HCT116 (cell line): ENCODE measurements around the gene BOD1. TPM values are rescaled to one million over a fixed set of nuclear protein-coding genes. Genes with fewer than 3 reads are reported as not detected.

ENCODE experiments used
- ATAC-seq: fragments of 200-7000 bp; cut with Tn5 transposase; 2 replicates; pipeline ENCODE4 v1.9.1; 2020; ENCODE audit warnings: mild to moderate bottlenecking, moderate library complexity
- BruUV-seq: library from RNA; stranded (reverse); fragments of 400-500 nt; replicated peaks from 2 replicates; lab custom pipeline; 2021; lab: Mats Ljungman, UMichigan
- CTCF ChIA-PET: fragments of 300-600 bp; sonication (Branson Sonifier 250); formaldehyde crosslinking; loops from one replicate; lab custom pipeline; 2021; ENCODE audit warnings: antibody characterized with exemption; lab: Charles Lee
- POLR2A ChIA-PET: fragments of 300-600, 350-600 bp; sonication (Branson Sonifier 250); formaldehyde crosslinking; loops from one replicate; lab custom pipeline; 2021; ENCODE audit warnings: antibody characterized with exemption; lab: Charles Lee
- RAD21 ChIA-PET, 2 experiments: fragments of 300-600 bp; sonication (Branson Sonifier 250); formaldehyde crosslinking; loops; one replicate each; lab custom pipeline; 2023; ENCODE audit warnings: low total read pairs in 2 of 2; ENCODE audit not compliant: uncharacterized antibody in 2 of 2, unreplicated experiment in 2 of 2, low non-redundant PET in 1 of 2; lab: Charles Lee
- DNase-seq: peaks from one replicate; pipeline ENCODE4 v3.0.0-alpha.2; 2010; ENCODE audit warnings: low read depth, low spot score
- H2AFZ ChIP-seq: fragments of 200-600 bp; shearing (Covaris generic), sonication (generic); 2 replicates; pipeline ENCODE4 v1.6.1; 2017; ENCODE audit warnings: low read depth, mixed run types, mixed read lengths, antibody characterized with exemption, low read length; ENCODE audit not compliant: poor library complexity, severe bottlenecking
- H3K27ac ChIP-seq: 2 replicates; pipeline ENCODE4 v1.5.1; 2012; ENCODE audit warnings: low read depth, low read length
- H3K27me3 ChIP-seq: fragments of 200-600 bp; sonication (generic); 2 replicates; pipeline ENCODE4 v1.6.1; 2016; ENCODE audit warnings: mixed run types, low read length, mixed read lengths; ENCODE audit not compliant: insufficient read depth
- H3K36me3 ChIP-seq, 2 experiments: fragments of 200-500 bp in 1 of 2; fragments of 200-600 bp in 1 of 2; sonication (Bioruptor generic) in 1 of 2; sonication (generic) in 1 of 2; 2 replicates each; pipeline versions ENCODE4 v1.5.1 to v1.6.1; 2014 to 2016; ENCODE audit warnings: low read length in 2 of 2, inconsistent platforms in 1 of 2, mixed read lengths in 1 of 2, mixed run types in 1 of 2; ENCODE audit not compliant: insufficient read depth in 2 of 2, control insufficient read depth in 1 of 2
- H3K4me1 ChIP-seq, 2 experiments: fragments of 200-600 bp in 1 of 2; sonication (generic) in 1 of 2; 2 replicates each; pipeline versions ENCODE4 v1.5.1 to v1.6.1; 2012 to 2017; ENCODE audit warnings: low read length in 2 of 2, inconsistent platforms in 1 of 2, mild to moderate bottlenecking in 1 of 2, mixed read lengths in 1 of 2, mixed run types in 1 of 2, moderate library complexity in 1 of 2; ENCODE audit not compliant: insufficient read depth in 2 of 2, control insufficient read depth in 1 of 2
- H3K4me2 ChIP-seq: fragments of 200-600 bp; sonication (generic); 2 replicates; pipeline ENCODE4 v1.6.1; 2017; ENCODE audit warnings: mixed run types, low read length, mixed read lengths
- H3K4me3 ChIP-seq, 2 experiments: fragments of 200-600 bp in 1 of 2; sonication (generic) in 1 of 2; replicated peaks in 1 of 2; 2 replicates each; pipeline ENCODE4 v1.5.1; 2011 to 2016; ENCODE audit warnings: low read length in 2 of 2, control low read depth in 1 of 2, low read depth in 1 of 2, mild to moderate bottlenecking in 1 of 2, mixed read lengths in 1 of 2, mixed run types in 1 of 2
- H3K79me2 ChIP-seq: fragments of 200-600 bp; sonication (generic); 2 replicates; pipeline ENCODE4 v1.6.1; 2017; ENCODE audit warnings: mild to moderate bottlenecking, mixed run types, low read length, moderate library complexity, mixed read lengths; ENCODE audit not compliant: insufficient read depth
- H3K9ac ChIP-seq: fragments of 200-600 bp; sonication (generic); 2 replicates; pipeline ENCODE4 v1.6.1; 2016; ENCODE audit warnings: low read length, mixed read lengths
- H3K9me2 ChIP-seq: fragments of 200-600 bp; sonication (generic), shearing (Covaris generic); 2 replicates; pipeline ENCODE4 v1.6.1; 2017; ENCODE audit warnings: mixed run types, mild to moderate bottlenecking, moderate library complexity; ENCODE audit not compliant: insufficient read depth
- H3K9me3 ChIP-seq, 2 experiments: fragments of 200-500 bp in 1 of 2; fragments of 200-600 bp in 1 of 2; sonication (Bioruptor generic) in 1 of 2; sonication (generic) in 1 of 2; 2 replicates each; pipeline ENCODE4 v1.6.1; 2014 to 2017; ENCODE audit warnings: low read length in 2 of 2, mixed read lengths in 2 of 2, inconsistent platforms in 1 of 2, low read depth in 1 of 2, mild to moderate bottlenecking in 1 of 2, mixed run types in 1 of 2, moderate library complexity in 1 of 2; ENCODE audit not compliant: control insufficient read depth in 1 of 2, insufficient read depth in 1 of 2
- H4K20me1 ChIP-seq: fragments of 200-600 bp; sonication (generic), shearing (Covaris generic); 2 replicates; pipeline ENCODE4 v1.6.1; 2017; ENCODE audit warnings: mixed run types, mild to moderate bottlenecking, moderate library complexity; ENCODE audit not compliant: insufficient read depth
- CBX3 ChIP-seq: IDR thresholded peaks from 2 replicates; pipeline ENCODE4 v1.6.1; 2012; ENCODE audit warnings: low read depth
- CEBPB ChIP-seq: IDR thresholded peaks from 2 replicates; pipeline ENCODE4 v1.6.1; 2012; ENCODE audit warnings: low read depth
- EGR1 ChIP-seq: IDR thresholded peaks from 2 replicates; pipeline ENCODE4 v1.6.1; 2012; ENCODE audit warnings: low read depth
- ELF1 ChIP-seq: IDR thresholded peaks from 2 replicates; pipeline ENCODE4 v1.6.1; 2012; ENCODE audit warnings: low read depth, borderline replicate concordance
- JUND ChIP-seq: IDR thresholded peaks from 2 replicates; pipeline ENCODE4 v1.6.1; 2012
- POLR2A ChIP-seq: IDR thresholded peaks from 2 replicates; pipeline ENCODE4 v1.7.0; 2011; ENCODE audit warnings: borderline replicate concordance; ENCODE audit not compliant: insufficient read depth, insufficient read length; ENCODE audit errors: extremely low read depth
- POLR2AphosphoS5 ChIP-seq: IDR thresholded peaks from 2 replicates; pipeline ENCODE4 v1.6.1; 2011; ENCODE audit warnings: mild to moderate bottlenecking, low read depth, low read length, moderate library complexity
- RAD21 ChIP-seq: IDR thresholded peaks from 2 replicates; pipeline ENCODE4 v1.6.1; 2012; ENCODE audit warnings: low read depth, mild to moderate bottlenecking
- SIN3A ChIP-seq: IDR thresholded peaks from 2 replicates; pipeline ENCODE4 v1.6.1; 2012; ENCODE audit warnings: low read depth
- SRF ChIP-seq: IDR thresholded peaks from 2 replicates; pipeline ENCODE4 v1.6.1; 2012; ENCODE audit warnings: low read depth
- TCF7L2 ChIP-seq: IDR thresholded peaks from 2 replicates; pipeline ENCODE4 v1.7.0; 2011; ENCODE audit warnings: borderline replicate concordance, inconsistent platforms; ENCODE audit not compliant: insufficient read depth, insufficient read length; ENCODE audit errors: extremely low read depth
- ZFX ChIP-seq: fragments of 450-650 bp; IDR thresholded peaks from 2 replicates; pipeline ENCODE4 v1.6.1; 2017
- ZNF274 ChIP-seq: fragments of 200-500 bp; sonication (Bioruptor generic); IDR thresholded peaks from 2 replicates; pipeline ENCODE4 v1.6.1; 2014; ENCODE audit warnings: mild to moderate bottlenecking, low read depth, low read length, inconsistent platforms
- intact Hi-C: fragments of 100-400 bp; cut with micrococcal nuclease; formaldehyde crosslinking; loops from 2 replicates; pipeline ENCODE4 v1.10.0; 2022
- total RNA-seq: library from RNA; stranded (reverse); gene quantifications from one replicate; pipeline ENCODE4 v1.2.1, GENCODE V29; 2021; ENCODE audit not compliant: unreplicated experiment
- TF ChIP-seq, protein P1 (sequence below): IDR thresholded peaks from 2 replicates; pipeline ENCODE4 v1.6.1; 2012
- TF ChIP-seq, protein P2 (sequence below), 3 experiments: fragments of 200-600 bp in 1 of 3; sonication (generic) in 1 of 3; IDR thresholded peaks in 2 of 3; conservative IDR thresholded peaks in 1 of 3; 2 replicates each; pipeline ENCODE4 v1.5.1; 2012 to 2017; ENCODE audit warnings: low read depth in 2 of 3, low read length in 2 of 3, antibody characterized with exemption in 1 of 3, borderline replicate concordance in 1 of 3, control low read depth in 1 of 3, mild to moderate bottlenecking in 1 of 3, mixed read lengths in 1 of 3, mixed run types in 1 of 3, moderate library complexity in 1 of 3; ENCODE audit not compliant: insufficient read depth in 1 of 3

The BOD1 gene
- total RNA-seq, 1 experiment from 2014 or later, result 60.2 TPM

GRCh38 chr5:173594061-173594460 is 22.4 kb downstream of the BOD1 start (continued):
- TF ChIP-seq TCF7L2 (no peak), ZFX (no peak), CBX3 (no peak), JUND (no peak), CEBPB (no peak), SIN3A (no peak), POLR2A (no peak), SRF (no peak), EGR1 (no peak), ELF1 (no peak)
- TF ChIP-seq, protein P1, sequence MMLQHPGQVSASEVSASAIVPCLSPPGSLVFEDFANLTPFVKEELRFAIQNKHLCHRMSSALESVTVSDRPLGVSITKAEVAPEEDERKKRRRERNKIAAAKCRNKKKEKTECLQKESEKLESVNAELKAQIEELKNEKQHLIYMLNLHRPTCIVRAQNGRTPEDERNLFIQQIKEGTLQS, result no peak

DNA sequence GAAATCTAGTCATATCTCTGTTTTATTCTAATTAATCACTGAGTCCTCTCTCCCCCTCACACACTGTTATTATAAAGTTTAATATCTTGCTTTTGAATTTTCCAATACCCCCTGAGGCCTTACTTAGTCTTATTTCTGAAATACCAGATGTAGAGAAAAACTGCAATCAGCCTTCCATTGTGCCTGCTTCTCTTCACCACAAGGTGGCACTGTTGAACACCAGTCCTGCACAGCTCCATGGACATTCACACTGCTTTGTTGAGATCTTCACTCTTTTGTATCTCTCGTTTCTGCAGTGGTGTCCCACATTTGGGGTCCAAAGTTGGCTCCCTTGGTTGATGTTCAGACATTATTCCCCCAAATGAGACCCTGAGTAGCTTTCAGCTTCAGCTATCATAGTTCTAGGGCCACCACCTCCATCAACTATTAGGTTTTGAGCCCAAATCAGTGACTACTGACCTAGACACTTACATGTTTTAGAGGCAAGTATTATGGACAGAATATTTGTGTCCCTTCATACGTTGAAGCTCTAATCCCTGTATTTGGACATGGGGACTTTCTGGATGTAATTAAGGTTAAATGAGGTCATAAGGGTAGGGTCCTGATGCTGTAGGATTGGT is 24.3 kb downstream of the BOD1 start:
- Histone ChIP-seq H3K4me2 (no peak overlapping the region), H3K9me3 (peaks cover 21 to 23% of the 10 kb centered on the region in 2 experiments; a peak in 2 of 4 replicates), H3K27me3 (no peaks in the 10 kb centered on the region), H3K27ac (no peak overlapping the region), H4K20me1 (no peaks in the 10 kb centered on the region), H3K36me3 (no peaks in the 10 kb centered on the region), H3K9ac (no peak overlapping the region), H3K4me1 (no peaks in the 10 kb centered on the region), H3K9me2 (no peaks in the 10 kb centered on the region), H2AFZ (no peak overlapping the region), H3K4me3 (no peak overlapping the region), H3K79me2 (no peaks in the 10 kb centered on the region)
- CTCF ChIA-PET, result interaction anchor here (0.7 to 1.1 kb wide), 3 partner anchors 13 to 613 kb away, joined by 3 to 8 read pairs (median 3); no protein-coding TSS in a partner anchor
- peak; percentile 59 for TF ChIP-seq RAD21
- peak; percentile 100 for TF ChIP-seq CBX3
- TF ChIP-seq, protein P1, result no peak
- TF ChIP-seq, protein P2, sequence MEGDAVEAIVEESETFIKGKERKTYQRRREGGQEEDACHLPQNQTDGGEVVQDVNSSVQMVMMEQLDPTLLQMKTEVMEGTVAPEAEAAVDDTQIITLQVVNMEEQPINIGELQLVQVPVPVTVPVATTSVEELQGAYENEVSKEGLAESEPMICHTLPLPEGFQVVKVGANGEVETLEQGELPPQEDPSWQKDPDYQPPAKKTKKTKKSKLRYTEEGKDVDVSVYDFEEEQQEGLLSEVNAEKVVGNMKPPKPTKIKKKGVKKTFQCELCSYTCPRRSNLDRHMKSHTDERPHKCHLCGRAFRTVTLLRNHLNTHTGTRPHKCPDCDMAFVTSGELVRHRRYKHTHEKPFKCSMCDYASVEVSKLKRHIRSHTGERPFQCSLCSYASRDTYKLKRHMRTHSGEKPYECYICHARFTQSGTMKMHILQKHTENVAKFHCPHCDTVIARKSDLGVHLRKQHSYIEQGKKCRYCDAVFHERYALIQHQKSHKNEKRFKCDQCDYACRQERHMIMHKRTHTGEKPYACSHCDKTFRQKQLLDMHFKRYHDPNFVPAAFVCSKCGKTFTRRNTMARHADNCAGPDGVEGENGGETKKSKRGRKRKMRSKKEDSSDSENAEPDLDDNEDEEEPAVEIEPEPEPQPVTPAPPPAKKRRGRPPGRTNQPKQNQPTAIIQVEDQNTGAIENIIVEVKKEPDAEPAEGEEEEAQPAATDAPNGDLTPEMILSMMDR (IDR thresholded peaks at IDR 0.05 in 2 of 3, conservative IDR thresholded peaks at IDR 0.05 in 1 of 3; ENCODE audit: borderline replicate concordance in 1 of 3, insufficient read depth in 1 of 3, low read depth in 2 of 3, low read length in 2 of 3), result peak; percentile 58 to 94 (median 83); a peak in 5 of 6 replicates
- no peak for TF ChIP-seq ZNF274
- TF ChIP-seq POLR2AphosphoS5, result 0 out of 2 replicates have a peak, but pooled peaks have one; percentile 22
- no peak for TF ChIP-seq POLR2A
- no peak for TF ChIP-seq SRF
- TF ChIP-seq JUND, result no peak
- POLR2A ChIA-PET, result interaction anchor here (1.0 kb wide), 1 partner anchor 264 kb away, joined by 3 read pairs; the partner anchor contains the start of gene STC2
- no peak; the same call in 1 of the 2 replicates for ATAC-seq
- DNase-seq, result peak; percentile 51
- RAD21 ChIA-PET, result interaction anchor here (0.5 to 1.3 kb wide), 2 partner anchors 24 to 416 kb away, joined by 3 read pairs; no protein-coding TSS in a partner anchor
- no TSS peak for BruUV-seq
- intact Hi-C loops, result no loop called here
